Measurements from ENCODE around the gene PCDHGA11.

GRCh38 chr5:141399555-141400258 is 21.1 kb upstream of the PCDHGA11 start:
- no peak for TF ChIP-seq CTCF (IDR thresholded peaks at IDR 0.05)
- TF ChIP-seq EZH2phosphoT487 (IDR thresholded peaks at IDR 0.05) = no peak
- TF ChIP-seq EZH2 (IDR thresholded peaks at IDR 0.05) = no peak
